ENCODE results near the gene TMEM17. TPM values are rescaled to one million over a fixed set of nuclear protein-coding genes. Genes with fewer than 3 reads are reported as not detected.

The TMEM17 gene
- total and polyA plus RNA-seq, 2 of the 13 experiments (the other 11 are each of a cell fraction or from before 2014, with no cell fraction given), result 0.22 to 0.50 TPM

- TF ChIP-seq GMEB1 (CRISPR knock-in tag; IDR thresholded peaks at IDR 0.05; ENCODE audit: borderline replicate concordance) (peak; percentile 11; the same call in 1 of the 2 replicates), ZNF263 (CRISPR knock-in tag; IDR thresholded peaks at IDR 0.05) (no peak), THRA (CRISPR knock-in tag; IDR thresholded peaks at IDR 0.05; ENCODE audit: borderline replicate concordance) (0 out of 2 replicates have a peak, but pooled peaks have one; percentile 29), ZBTB33 (CRISPR knock-in tag; IDR thresholded peaks at IDR 0.05) (no peak), ELF3 (CRISPR knock-in tag; IDR thresholded peaks at IDR 0.05) (0 out of 2 replicates have a peak, but pooled peaks have one; percentile 3), PBX3 (CRISPR knock-in tag; IDR thresholded peaks at IDR 0.05; ENCODE audit: borderline replicate concordance) (no peak), KLF11 (CRISPR knock-in tag; IDR thresholded peaks at IDR 0.05) (0 out of 2 replicates have a peak, but pooled peaks have one; percentile 54), ZMYM2 (CRISPR knock-in tag; IDR thresholded peaks at IDR 0.05) (no peak), HNF1A (IDR thresholded peaks at IDR 0.05; ENCODE audit: low read depth) (no peak), HNF1A (CRISPR knock-in tag; IDR thresholded peaks at IDR 0.05; ENCODE audit: borderline replicate concordance) (0 out of 2 replicates have a peak, but pooled peaks have one; percentile 17)
These were observed 38.9 kb downstream of the TMEM17 start (continued) for GRCh38 chr2:62467100-62467474.
